ENCODE data around the gene WFIKKN2. TPM values are rescaled to one million over a fixed set of nuclear protein-coding genes. Genes with fewer than 3 reads are reported as not detected.

Gene WFIKKN2
- total and polyA plus RNA-seq, 2 of the 13 experiments (the other 11 are each of a cell fraction or from before 2014, with no cell fraction given), result not detected

DNA sequence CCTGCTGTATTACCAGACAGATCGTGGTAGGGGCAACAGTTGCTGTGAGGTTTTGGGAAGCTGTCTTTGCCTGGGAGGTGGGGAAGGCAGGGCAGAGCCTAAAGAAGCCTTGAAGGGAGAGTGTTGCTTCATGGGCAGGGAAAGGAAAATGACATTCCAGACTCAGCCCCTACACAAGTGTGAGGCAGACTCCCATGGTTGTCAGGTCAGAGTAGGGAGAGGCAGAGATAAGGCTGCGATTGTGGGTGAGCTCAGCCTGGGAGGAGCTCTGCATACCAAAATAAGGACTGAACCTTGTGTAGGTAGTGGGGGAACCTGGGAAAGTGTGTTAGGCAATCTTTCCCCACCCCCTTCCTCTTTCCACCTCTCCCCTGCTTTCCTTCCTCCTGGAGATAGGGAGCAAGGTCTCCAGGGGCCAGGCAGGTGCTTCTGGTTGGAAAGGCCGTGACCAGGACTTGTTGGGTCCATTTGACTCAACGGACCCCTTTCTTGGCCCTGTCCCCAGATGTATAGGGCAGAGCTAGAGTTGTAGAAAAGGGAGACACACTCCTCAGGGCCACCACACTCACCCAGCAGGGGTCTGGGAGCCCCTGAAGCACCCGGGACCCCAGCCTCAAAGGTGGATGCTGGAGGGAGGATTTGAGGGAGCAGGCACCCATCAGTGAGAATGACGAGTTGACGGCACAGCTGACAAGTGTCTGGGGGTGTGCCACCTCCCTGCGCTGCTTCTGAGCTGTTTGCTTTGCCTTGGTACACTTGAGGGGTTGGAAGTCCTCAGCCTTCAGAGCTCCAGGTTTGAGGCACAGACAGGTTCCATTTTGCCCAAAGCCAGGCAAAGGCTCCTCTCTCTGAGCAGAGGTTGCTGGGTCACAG lies 49.3 kb downstream of the WFIKKN2 start (continued):
- TF ChIP-seq RNF2 (conservative IDR thresholded peaks at IDR 0.05; ENCODE audit: low read depth) (no peak), ZNF737 (CRISPR knock-in tag; IDR thresholded peaks at IDR 0.05; ENCODE audit: borderline replicate concordance) (0 out of 2 replicates have a peak, but pooled peaks have one; percentile 77), TCF12 (IDR thresholded peaks at IDR 0.05) (no peak), TCF12 (CRISPR knock-in tag; IDR thresholded peaks at IDR 0.05) (no peak), HMGA1 (CRISPR knock-in tag; conservative IDR thresholded peaks at IDR 0.05) (no peak), ZBTB20 (CRISPR knock-in tag; IDR thresholded peaks at IDR 0.05; ENCODE audit: borderline replicate concordance, low read depth) (peak; percentile 77; the same call in 1 of the 2 replicates), ZMYM2 (CRISPR knock-in tag; IDR thresholded peaks at IDR 0.05) (no peak), ARID2 (CRISPR knock-in tag; IDR thresholded peaks at IDR 0.05; ENCODE audit: borderline replicate concordance) (no peak), PPARG (CRISPR knock-in tag; conservative IDR thresholded peaks at IDR 0.05) (peak; percentile 93), MBNL3 (CRISPR knock-in tag; conservative IDR thresholded peaks at IDR 0.05) (no peak)
- TF ChIP-seq, protein P1, sequence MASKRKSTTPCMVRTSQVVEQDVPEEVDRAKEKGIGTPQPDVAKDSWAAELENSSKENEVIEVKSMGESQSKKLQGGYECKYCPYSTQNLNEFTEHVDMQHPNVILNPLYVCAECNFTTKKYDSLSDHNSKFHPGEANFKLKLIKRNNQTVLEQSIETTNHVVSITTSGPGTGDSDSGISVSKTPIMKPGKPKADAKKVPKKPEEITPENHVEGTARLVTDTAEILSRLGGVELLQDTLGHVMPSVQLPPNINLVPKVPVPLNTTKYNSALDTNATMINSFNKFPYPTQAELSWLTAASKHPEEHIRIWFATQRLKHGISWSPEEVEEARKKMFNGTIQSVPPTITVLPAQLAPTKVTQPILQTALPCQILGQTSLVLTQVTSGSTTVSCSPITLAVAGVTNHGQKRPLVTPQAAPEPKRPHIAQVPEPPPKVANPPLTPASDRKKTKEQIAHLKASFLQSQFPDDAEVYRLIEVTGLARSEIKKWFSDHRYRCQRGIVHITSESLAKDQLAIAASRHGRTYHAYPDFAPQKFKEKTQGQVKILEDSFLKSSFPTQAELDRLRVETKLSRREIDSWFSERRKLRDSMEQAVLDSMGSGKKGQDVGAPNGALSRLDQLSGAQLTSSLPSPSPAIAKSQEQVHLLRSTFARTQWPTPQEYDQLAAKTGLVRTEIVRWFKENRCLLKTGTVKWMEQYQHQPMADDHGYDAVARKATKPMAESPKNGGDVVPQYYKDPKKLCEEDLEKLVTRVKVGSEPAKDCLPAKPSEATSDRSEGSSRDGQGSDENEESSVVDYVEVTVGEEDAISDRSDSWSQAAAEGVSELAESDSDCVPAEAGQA (IDR thresholded peaks at IDR 0.05; ENCODE audit: low read depth), result no peak
- TF ChIP-seq, protein P1 (CRISPR knock-in tag; IDR thresholded peaks at IDR 0.05; ENCODE audit: borderline replicate concordance), result no peak; the same call in 1 of the 2 replicates
- TF ChIP-seq, protein P2, sequence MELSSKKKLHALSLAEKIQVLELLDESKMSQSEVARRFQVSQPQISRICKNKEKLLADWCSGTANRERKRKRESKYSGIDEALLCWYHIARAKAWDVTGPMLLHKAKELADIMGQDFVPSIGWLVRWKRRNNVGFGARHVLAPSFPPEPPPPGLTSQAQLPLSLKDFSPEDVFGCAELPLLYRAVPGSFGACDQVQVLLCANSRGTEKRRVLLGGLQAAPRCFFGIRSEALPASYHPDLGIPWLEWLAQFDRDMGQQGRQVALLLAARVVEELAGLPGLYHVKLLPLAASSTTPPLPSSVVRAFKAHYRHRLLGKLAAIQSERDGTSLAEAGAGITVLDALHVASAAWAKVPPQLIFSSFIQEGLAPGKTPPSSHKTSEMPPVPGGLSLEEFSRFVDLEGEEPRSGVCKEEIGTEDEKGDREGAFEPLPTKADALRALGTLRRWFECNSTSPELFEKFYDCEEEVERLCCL (CRISPR knock-in tag; IDR thresholded peaks at IDR 0.05; ENCODE audit: borderline replicate concordance), result no peak
- TF ChIP-seq, protein P3, sequence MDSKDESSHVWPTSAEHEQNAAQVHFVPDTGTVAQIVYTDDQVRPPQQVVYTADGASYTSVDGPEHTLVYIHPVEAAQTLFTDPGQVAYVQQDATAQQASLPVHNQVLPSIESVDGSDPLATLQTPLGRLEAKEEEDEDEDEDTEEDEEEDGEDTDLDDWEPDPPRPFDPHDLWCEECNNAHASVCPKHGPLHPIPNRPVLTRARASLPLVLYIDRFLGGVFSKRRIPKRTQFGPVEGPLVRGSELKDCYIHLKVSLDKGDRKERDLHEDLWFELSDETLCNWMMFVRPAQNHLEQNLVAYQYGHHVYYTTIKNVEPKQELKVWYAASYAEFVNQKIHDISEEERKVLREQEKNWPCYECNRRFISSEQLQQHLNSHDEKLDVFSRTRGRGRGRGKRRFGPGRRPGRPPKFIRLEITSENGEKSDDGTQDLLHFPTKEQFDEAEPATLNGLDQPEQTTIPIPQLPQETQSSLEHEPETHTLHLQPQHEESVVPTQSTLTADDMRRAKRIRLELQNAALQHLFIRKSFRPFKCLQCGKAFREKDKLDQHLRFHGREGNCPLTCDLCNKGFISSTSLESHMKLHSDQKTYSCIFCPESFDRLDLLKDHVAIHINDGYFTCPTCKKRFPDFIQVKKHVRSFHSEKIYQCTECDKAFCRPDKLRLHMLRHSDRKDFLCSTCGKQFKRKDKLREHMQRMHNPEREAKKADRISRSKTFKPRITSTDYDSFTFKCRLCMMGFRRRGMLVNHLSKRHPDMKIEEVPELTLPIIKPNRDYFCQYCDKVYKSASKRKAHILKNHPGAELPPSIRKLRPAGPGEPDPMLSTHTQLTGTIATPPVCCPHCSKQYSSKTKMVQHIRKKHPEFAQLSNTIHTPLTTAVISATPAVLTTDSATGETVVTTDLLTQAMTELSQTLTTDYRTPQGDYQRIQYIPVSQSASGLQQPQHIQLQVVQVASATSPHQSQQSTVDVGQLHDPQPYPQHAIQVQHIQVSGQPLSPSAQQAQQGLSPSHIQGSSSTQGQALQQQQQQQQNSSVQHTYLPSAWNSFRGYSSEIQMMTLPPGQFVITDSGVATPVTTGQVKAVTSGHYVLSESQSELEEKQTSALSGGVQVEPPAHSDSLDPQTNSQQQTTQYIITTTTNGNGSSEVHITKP (CRISPR knock-in tag; IDR thresholded peaks at IDR 0.05; ENCODE audit: low read depth), result peak; percentile 97
- TF ChIP-seq, protein P4, sequence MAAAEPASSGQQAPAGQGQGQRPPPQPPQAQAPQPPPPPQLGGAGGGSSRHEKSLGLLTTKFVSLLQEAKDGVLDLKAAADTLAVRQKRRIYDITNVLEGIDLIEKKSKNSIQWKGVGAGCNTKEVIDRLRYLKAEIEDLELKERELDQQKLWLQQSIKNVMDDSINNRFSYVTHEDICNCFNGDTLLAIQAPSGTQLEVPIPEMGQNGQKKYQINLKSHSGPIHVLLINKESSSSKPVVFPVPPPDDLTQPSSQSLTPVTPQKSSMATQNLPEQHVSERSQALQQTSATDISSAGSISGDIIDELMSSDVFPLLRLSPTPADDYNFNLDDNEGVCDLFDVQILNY (CRISPR knock-in tag; conservative IDR thresholded peaks at IDR 0.05), result no peak
